CD4-positive, alpha-beta T cell treated with Interleukin-15 for 1 hour (primary cell): Measurements from ENCODE around the gene IRAK2.
"Not testable (repeated sequence)": the region's sequence is repeated elsewhere in the genome, so short reads cannot be mapped to it uniquely, and the experiment has no call there.

Experiments
- DNase-seq: peaks from one replicate; pipeline ENCODE4 v3.0.0-alpha.2; 2020

Gene IRAK2, protein sequence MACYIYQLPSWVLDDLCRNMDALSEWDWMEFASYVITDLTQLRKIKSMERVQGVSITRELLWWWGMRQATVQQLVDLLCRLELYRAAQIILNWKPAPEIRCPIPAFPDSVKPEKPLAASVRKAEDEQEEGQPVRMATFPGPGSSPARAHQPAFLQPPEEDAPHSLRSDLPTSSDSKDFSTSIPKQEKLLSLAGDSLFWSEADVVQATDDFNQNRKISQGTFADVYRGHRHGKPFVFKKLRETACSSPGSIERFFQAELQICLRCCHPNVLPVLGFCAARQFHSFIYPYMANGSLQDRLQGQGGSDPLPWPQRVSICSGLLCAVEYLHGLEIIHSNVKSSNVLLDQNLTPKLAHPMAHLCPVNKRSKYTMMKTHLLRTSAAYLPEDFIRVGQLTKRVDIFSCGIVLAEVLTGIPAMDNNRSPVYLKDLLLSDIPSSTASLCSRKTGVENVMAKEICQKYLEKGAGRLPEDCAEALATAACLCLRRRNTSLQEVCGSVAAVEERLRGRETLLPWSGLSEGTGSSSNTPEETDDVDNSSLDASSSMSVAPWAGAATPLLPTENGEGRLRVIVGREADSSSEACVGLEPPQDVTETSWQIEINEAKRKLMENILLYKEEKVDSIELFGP

GRCh38 chr3:10164546-10165393 lies at the start of gene IRAK2:
Gene IRAK2, plus strand, starts transcription at chr3:10164919. Its CDS starts 36 bp downstream, at chr3:10164955.
- DNase-seq = peak; percentile 61

- DNase-seq = peak; percentile 96
These were observed 49.2 kb upstream of the IRAK2 start, which contains the start of gene BRK1 for GRCh38 chr3:10115326-10116137. Gene BRK1, plus strand, starts transcription at chr3:10115675. Its CDS starts 27 bp downstream, at chr3:10115702.

DNA sequence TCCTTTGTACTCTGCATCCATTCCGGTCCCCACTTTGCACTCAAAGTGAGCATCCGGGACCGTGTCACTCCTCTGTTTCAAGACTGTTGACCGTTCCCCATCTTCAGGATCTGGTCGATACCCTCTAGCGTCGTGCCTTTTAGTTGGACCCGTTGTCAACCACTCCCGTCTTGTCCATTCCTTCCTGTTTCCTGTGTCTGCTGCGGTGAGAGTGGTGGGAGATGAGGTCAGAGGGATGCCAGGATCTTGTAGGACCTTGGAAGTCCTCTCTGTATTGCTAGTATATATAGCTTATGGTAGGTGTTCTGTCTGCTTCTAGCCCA lies 48.6 kb upstream of the IRAK2 start:
- DNase-seq = no peak

- DNase-seq = no peak
These were observed 47.8 kb upstream of the IRAK2 start for GRCh38 chr3:10116928-10117327.

DNA sequence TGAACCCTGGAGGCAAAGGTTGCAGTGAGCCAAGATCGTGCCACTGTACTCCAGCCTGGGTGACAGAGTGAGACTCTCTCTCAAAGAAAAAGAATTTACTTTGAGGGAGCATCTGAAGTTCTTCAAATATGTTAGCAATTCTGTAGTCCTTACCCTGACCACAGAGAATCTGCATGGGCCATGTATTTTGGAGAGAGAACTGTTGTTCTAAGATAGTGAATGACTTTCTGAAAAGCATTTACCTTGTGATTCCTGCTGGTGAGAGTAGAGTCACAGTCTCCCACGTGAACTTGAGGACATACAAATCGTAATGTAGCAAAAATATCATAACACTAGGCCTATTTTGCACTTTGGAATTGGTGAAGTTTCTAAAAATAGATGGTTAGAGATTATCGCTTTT lies 45.3 kb upstream of the IRAK2 start:
- no peak for DNase-seq

- no peak for DNase-seq
These were observed 43.7 kb upstream of the IRAK2 start for GRCh38 chr3:10121064-10121463.

GRCh38 chr3:10122724-10123123 lies 42.0 kb upstream of the IRAK2 start:
- no peak for DNase-seq

- DNase-seq = not testable (repeated sequence)
These were observed 28.8 kb upstream of the IRAK2 start for GRCh38 chr3:10135872-10136271.

DNA sequence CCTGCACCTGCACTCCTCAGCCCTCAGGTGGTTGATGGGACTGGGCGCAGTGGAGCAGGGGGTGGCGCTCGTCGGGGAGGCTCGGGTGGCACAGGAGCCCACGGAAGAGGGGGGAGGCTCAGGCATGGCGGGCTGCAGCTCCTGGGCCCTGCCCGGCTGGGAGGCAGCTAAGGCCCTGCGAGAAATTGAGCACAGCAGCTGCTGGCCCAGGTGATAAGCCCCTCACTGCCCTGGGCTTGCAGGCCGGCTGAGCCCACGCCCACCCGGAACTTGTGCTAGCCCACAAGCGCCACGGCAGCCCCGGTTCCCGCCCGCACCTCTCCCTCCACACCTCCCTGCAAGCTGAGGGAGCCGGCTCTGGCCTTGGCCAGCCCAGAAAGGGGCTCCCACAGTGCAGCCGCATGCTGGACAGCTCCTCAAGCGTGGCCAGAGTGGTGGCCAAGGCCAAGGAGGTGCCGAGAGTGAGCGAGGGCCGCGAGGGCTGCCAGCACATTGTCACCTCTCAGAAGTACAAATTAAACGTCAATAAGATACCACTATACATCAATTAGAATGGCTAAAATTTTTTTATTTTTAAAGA lies 28.2 kb upstream of the IRAK2 start:
- DNase-seq = no peak

DNA sequence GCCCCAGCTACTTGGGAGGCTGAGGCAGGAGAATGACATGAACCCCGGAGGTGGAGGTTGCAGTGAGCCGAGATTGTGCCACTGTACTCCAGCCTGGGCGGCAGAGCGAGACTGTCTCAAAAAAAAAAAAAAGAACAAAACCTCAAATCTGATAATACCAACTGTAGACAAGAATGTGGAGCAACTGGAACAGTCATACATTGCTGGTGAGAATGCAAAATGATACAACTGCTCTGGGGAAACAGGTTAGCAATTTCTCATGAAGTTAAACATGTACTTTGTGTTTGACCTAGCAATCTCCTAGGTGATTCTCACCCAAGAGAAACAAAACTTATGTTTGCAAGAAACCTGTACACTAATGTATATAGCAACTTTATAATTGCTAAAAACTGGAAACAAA lies 27.5 kb upstream of the IRAK2 start:
- DNase-seq = no peak

- no peak for DNase-seq
These were observed 23.6 kb upstream of the IRAK2 start for GRCh38 chr3:10140996-10141546.

DNA sequence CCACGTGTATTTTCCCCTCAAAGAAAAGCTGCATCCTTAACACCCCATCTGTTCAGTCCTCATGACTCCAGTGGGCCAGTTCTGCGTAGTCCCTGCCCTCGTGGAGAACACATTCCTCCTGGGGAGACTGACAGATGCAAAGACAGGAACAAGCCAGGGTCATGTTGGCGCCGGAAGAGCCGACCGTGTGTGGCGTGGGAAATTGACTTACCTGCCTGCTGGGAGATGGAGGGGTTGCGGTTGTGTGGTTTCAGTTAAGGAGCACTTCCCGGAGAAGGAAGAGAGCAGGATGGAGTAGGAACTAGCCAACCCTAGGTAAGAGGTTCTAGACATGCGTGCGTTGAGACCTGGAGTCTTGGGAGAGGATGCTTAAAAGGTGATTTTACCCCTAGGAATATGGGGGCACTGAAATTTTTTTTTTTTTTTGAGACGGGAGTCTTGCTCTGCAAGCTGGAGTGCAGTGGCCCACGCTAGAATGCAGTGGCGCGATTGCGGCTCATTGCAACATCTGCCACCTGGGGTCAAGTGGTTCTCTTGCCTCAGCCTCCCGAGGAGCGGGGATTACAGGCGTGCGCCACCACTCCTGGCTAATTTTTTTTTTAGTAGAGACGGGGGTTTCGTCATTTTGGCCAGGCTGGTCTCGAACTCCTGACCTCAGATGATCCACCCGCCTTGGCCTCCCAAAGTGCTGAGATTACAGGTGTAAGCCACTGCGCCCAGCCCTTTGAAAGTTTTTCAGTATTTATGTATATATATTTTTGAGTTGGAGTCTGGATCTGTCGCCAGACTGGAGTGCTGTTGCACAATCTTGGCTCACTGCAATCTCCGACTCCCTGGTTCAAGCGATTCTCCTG lies 21.8 kb upstream of the IRAK2 start:
- DNase-seq = no peak

- DNase-seq = no peak
These were observed 19.0 kb upstream of the IRAK2 start for GRCh38 chr3:10145685-10146084.

- DNase-seq = peak; percentile 38
These were observed 15.5 kb upstream of the IRAK2 start for GRCh38 chr3:10149226-10149625.

DNA sequence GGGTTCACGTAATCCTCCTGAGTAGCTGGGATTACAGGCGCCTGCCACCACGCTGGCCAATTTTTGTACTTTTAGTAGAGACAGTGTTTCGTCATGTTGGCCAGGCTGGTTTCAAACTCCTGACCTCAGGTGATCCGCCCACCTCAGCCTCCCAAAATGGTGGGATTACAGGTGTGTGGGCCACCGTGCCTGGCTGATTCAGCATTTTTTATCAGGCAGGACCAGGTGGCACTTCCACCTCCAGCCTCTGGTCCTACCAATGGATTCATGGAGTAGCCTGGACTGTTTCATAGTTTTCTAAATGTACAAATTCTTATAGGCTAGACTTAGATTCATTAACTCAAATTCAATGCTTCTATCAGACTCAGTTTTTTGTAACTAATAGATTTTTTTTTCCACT lies 13.7 kb upstream of the IRAK2 start:
- no peak for DNase-seq

DNA sequence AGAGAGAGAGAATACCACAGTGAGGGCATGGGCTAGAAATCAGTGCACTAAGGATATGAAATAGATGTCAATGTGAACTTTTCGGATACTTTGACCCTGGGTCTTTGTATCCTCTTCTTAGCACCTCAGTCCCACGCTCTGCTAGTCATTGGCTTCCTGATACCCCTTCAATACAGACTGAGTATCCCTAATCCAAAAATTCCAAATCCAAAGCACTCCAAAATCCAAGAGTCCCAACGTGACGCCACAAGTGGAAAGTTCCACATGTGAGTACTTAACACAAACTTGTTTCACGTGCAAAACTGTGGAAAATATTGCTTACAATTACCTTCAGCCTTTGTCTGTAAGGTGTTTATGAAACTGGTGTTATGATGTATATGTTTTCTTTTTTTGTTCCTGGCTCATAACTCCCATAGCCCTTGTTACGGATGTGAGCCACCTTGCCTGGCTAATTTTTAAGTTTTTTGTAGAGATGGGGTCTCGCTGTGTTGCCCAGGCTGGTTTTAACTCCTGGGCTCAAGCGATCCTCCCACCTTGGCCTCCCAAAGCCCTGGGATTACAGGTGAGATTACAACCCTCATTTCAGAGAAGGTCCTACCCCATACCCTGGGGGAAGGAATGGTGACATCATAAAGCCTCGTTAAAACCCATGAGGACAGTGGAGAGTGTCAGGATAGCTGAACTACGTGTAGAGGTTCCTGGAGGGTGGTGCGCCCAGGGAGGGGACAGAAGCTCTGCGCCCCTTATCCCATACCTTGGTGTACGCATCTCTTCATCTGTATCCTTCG lies 10.2 kb upstream of the IRAK2 start:
- no peak for DNase-seq

GRCh38 chr3:10155123-10155472 lies 9.6 kb upstream of the IRAK2 start:
- DNase-seq = no peak

- no peak for DNase-seq
These were observed 9.1 kb upstream of the IRAK2 start for GRCh38 chr3:10155658-10156057.

DNA sequence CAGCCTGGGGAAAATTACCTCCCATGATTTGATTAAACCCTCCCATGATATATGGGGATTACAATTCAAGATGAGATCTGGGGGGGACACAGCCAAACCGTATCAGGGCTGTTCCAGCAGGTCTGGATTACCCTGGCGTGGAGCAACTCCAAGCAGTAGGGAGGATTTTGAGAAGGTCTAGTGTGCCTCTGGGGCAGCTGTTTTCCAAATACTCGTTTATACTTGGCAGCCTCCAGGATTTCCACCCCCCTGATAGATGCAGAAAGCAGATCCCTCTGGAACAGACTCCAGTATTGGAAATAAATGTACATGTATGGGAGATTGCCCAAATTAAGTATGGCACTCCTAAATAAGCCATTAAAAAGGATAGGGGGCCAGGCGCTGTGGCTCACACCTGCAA lies 7.7 kb upstream of the IRAK2 start:
- DNase-seq = no peak

DNA sequence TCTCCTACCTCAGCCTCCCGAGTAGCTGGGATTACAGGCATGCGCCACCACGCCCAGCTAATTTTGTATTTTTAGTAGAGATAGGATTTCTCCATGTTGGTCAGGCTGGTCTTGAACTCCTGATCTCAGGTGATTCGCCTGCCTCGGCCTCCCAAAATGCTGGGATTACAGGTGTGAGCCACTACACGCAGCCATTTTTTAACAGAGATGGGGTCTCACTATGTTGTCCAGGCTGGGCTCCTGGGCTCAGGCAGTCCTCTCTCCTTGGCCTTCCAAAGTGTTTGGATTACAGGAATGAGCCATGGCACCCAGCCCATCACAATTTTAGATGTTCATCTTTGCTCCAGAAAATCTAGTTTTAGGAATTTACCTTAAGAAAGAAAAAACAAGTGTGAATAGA lies 6.2 kb upstream of the IRAK2 start:
- not testable (repeated sequence) for DNase-seq
